ENCODE measurements around the gene KANSL1L.

KANSL1L gene

DNA sequence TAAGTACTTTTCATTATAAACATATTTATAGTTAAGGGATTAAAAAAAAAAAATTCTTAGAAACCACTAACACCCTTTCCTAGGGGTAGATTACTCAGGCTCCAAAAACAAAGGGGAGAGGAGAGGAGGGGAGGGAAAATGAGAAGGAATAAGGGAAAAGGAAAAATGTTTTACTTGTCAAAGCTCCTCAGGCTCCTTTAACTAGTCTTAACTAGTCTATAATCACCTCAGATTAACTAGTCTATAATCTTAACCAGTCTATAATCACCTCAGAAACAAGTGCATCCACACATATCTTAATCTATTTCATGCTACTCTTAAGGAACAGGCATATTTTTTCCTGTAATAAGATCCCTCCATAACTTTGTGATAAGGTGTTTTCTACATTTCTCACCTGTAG lies 76.4 kb downstream of the KANSL1L start:
- no peaks in the 10 kb centered on the region for H3K79me2 ChIP-seq (ENCODE audit: low read length)
- no peak overlapping the region for H3K27ac ChIP-seq (ENCODE audit: low read length)
- H4K20me1 ChIP-seq (ENCODE audit: insufficient read depth, low read length): no peaks in the 10 kb centered on the region
- H3K9ac ChIP-seq (ENCODE audit: low read length): no peak overlapping the region
- H3K9me3 ChIP-seq (ENCODE audit: insufficient read depth, low read length): no peaks in the 10 kb centered on the region
- H3K4me1 ChIP-seq (ENCODE audit: low read length): no peaks in the 10 kb centered on the region
- no peaks in the 10 kb centered on the region for H3K27me3 ChIP-seq (ENCODE audit: low read depth, low read length)
- H2AFZ ChIP-seq (ENCODE audit: low read depth, low read length): no peak overlapping the region
- H3K36me3 ChIP-seq (replicated peaks; ENCODE audit: low read depth, low read length): no peaks in the 10 kb centered on the region
- no peak overlapping the region for H3K4me3 ChIP-seq (ENCODE audit: low read length)
- TF ChIP-seq, protein P1, sequence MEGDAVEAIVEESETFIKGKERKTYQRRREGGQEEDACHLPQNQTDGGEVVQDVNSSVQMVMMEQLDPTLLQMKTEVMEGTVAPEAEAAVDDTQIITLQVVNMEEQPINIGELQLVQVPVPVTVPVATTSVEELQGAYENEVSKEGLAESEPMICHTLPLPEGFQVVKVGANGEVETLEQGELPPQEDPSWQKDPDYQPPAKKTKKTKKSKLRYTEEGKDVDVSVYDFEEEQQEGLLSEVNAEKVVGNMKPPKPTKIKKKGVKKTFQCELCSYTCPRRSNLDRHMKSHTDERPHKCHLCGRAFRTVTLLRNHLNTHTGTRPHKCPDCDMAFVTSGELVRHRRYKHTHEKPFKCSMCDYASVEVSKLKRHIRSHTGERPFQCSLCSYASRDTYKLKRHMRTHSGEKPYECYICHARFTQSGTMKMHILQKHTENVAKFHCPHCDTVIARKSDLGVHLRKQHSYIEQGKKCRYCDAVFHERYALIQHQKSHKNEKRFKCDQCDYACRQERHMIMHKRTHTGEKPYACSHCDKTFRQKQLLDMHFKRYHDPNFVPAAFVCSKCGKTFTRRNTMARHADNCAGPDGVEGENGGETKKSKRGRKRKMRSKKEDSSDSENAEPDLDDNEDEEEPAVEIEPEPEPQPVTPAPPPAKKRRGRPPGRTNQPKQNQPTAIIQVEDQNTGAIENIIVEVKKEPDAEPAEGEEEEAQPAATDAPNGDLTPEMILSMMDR (IDR thresholded peaks at IDR 0.05; ENCODE audit: low read depth, low read length): no peak
- no peak for TF ChIP-seq EZH2phosphoT487 (IDR thresholded peaks at IDR 0.05; ENCODE audit: low read depth)
- no peak overlapping the region for H3K4me2 ChIP-seq (ENCODE audit: low read length)

DNA sequence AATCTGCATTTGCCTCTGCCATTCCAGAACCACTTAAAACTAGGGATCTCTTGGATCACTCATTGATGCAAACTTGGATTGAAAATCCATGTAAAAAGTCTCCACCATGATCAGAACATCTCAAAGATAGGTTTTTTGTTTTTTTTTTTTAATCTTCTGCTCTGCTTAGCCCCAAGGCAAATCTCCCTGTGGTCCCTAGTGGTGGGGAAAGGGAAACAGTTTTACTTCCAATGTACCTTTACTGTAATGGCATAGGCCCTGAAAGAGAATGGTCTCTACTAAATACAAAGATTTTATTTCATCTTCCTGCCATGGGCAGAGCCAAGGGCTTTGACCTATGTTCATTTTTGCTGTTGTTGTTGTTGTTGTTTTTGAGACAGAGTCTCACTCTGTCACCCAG lies 78.4 kb downstream of the KANSL1L start:
- Histone ChIP-seq H3K27me3 (ENCODE audit: low read depth, low read length) (no peaks in the 10 kb centered on the region), H4K20me1 (ENCODE audit: insufficient read depth, low read length) (no peaks in the 10 kb centered on the region), H3K4me2 (ENCODE audit: low read length) (no peak overlapping the region), H3K9me3 (ENCODE audit: insufficient read depth, low read length) (no peaks in the 10 kb centered on the region), H2AFZ (ENCODE audit: low read depth, low read length) (no peak overlapping the region), H3K9ac (ENCODE audit: low read length) (no peak overlapping the region), H3K36me3 (replicated peaks; ENCODE audit: low read depth, low read length) (no peaks in the 10 kb centered on the region), H3K4me3 (ENCODE audit: low read length) (no peak overlapping the region), H3K79me2 (ENCODE audit: low read length) (no peaks in the 10 kb centered on the region), H3K27ac (ENCODE audit: low read length) (no peak overlapping the region), H3K4me1 (ENCODE audit: low read length) (no peaks in the 10 kb centered on the region)
- TF ChIP-seq EZH2phosphoT487 (IDR thresholded peaks at IDR 0.05; ENCODE audit: low read depth): no peak
- TF ChIP-seq, protein P1 (IDR thresholded peaks at IDR 0.05; ENCODE audit: low read depth, low read length): no peak

DNA sequence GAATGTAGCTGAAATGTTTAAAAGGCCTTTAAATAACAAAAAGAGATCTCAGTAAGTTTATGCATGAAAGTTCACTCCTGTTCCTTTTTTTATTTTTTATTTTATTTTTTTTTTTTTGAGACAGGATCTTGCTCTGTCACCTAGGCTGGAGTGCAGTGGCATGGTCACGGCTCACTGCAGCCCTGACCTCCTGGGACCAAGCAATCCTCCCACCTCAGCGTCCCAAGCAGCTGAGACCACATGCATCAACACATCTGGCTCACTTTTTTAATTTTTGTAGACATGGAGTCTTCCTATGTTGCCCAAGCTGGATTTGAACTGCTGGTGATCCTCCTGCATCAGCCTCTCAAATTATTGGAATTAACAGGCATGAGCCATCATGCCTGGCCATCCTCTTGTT lies 84.3 kb downstream of the KANSL1L start:
- Histone ChIP-seq H2AFZ (ENCODE audit: low read depth, low read length) (no peak overlapping the region), H3K79me2 (ENCODE audit: low read length) (no peaks in the 10 kb centered on the region), H4K20me1 (ENCODE audit: insufficient read depth, low read length) (no peaks in the 10 kb centered on the region), H3K4me1 (ENCODE audit: low read length) (no peaks in the 10 kb centered on the region), H3K4me2 (ENCODE audit: low read length) (no peak overlapping the region), H3K4me3 (ENCODE audit: low read length) (no peak overlapping the region), H3K9ac (ENCODE audit: low read length) (no peak overlapping the region), H3K36me3 (replicated peaks; ENCODE audit: low read depth, low read length) (no peaks in the 10 kb centered on the region), H3K27ac (ENCODE audit: low read length) (no peak overlapping the region), H3K9me3 (ENCODE audit: insufficient read depth, low read length) (no peaks in the 10 kb centered on the region), H3K27me3 (ENCODE audit: low read depth, low read length) (no peaks in the 10 kb centered on the region)
- TF ChIP-seq, protein P1 (IDR thresholded peaks at IDR 0.05; ENCODE audit: low read depth, low read length): no peak
- TF ChIP-seq EZH2phosphoT487 (IDR thresholded peaks at IDR 0.05; ENCODE audit: low read depth): no peak

DNA sequence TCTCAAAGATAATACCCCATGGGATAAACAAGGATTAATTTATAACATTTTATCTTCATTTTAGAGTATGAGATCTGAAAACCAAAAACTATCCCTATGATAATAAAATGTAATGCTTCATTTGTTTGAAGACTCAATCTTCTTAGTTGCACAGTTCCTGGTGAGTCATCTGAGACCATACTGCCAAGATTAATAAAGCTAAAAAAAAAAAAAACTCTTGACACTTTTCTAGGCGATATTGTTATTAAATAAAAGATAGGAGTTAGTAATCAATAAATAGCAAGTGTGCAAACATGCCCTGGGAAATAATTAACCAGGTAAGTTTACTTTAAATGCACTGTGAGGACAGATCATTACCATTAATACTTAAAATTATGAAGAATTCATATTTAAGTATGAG lies 84.9 kb downstream of the KANSL1L start:
- Histone ChIP-seq H3K9me3 (ENCODE audit: insufficient read depth, low read length) (no peaks in the 10 kb centered on the region), H2AFZ (ENCODE audit: low read depth, low read length) (no peak overlapping the region), H3K27ac (ENCODE audit: low read length) (no peak overlapping the region), H3K4me2 (ENCODE audit: low read length) (no peak overlapping the region), H3K4me3 (ENCODE audit: low read length) (no peak overlapping the region), H3K27me3 (ENCODE audit: low read depth, low read length) (no peaks in the 10 kb centered on the region), H3K9ac (ENCODE audit: low read length) (no peak overlapping the region), H3K79me2 (ENCODE audit: low read length) (no peaks in the 10 kb centered on the region), H3K36me3 (replicated peaks; ENCODE audit: low read depth, low read length) (no peaks in the 10 kb centered on the region), H4K20me1 (ENCODE audit: insufficient read depth, low read length) (no peaks in the 10 kb centered on the region), H3K4me1 (ENCODE audit: low read length) (no peaks in the 10 kb centered on the region)
- no peak for TF ChIP-seq EZH2phosphoT487 (IDR thresholded peaks at IDR 0.05; ENCODE audit: low read depth)
